IPS DF 19.7 (cell line): ENCODE measurements around the gene RAP1GAP.
"Not testable (repeated sequence)": the region's sequence is repeated elsewhere in the genome, so short reads cannot be mapped to it uniquely, and the experiment has no call there.

Experiments
- DNase-seq: peaks from one replicate; pipeline ENCODE4 v3.0.0-alpha.2; 2013; ENCODE audit warnings: low read depth, low spot score

The RAP1GAP gene

DNA sequence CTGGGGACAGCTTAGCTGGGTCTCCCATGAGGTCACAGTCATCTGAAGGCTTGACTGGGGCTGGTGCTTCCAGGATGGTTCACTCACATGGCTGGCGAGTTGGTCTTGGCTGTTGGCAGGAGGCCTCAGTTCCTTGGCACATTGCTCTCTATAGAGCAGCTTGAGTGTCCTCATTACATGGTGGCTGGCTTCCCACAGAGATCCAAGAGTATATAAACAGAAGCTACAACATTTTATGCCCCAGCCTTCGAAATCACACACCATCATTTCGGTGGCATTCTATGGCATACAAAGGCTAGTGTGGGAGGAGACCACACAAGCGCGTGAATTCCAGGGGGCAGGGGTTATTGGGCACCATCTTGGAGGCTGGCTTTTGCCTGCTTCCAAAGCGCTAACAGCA, 96.9 kb downstream of the RAP1GAP start:
- no peak for DNase-seq

DNA sequence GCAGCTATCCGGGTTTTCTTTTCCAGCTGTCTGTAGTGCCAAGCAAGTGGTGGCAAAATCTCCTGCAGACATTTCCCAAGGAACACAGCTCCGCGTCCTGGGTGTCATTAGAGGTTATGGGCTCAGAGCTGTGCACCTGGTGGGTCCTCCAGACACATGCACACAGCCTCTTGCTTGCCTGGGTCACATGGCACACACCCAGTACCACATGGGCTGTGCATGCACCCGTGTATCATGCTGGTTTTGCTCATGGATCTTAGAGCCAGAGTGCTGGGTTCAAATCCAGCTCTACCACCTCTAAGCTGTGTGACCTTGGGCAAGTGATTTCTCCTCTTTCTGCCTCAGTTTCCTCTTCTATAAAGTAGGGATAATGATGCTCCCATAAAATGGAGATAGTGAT, 98.3 kb downstream of the RAP1GAP start:
- no peak for DNase-seq

DNA sequence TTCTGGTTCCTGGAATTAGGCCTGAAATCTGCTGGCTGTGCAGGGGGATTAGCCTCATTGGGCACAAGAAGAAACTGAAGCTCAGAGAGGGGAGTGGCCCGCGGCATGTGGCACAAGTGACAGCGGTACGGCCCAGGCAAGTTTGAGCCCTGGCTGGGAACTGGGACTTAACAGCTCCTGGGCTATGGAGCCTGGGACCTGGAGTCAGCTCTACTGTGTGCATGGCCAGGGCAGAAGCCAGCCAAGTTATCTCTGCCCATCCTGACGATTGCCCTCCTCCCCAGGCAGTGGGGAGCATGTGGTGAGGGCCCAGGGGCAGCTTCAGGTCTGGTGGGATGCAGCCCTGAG, 98.7 kb downstream of the RAP1GAP start:
- no peak for DNase-seq

DNA sequence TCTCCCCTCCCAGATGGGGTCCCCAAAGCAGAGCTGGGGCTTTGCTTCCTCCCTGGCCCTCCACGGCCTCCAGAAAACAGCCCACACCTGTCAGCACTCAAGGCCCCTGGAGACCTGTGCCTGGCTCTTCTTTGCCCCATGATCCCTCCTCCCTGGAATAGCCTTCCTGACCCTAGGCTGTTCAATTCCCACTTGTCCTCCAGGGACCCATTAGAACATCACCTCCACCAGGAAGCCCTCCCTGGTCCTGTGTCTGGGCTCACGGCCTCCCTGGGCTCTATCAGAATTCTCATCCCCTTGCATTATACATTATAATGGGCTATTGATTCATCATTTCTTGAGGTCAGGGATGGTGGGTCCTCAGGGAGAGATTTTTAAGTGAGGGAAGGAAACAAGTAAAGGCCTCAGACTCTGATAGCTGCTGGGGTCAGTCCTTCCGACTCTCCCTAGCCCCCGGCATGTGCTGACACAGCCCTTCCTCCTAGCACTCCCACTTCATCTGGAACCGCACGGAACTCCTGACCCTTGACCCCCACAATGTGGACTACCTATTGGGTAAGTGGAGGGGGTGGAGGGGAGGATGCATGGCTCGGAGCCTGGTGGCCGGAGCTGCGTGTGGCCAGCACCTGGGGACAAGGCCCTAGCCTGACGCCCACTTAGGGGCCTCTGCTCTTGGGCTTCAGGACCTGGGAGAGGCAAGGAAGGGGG, 99.2 kb downstream of the RAP1GAP start:
- DNase-seq = no peak

DNA sequence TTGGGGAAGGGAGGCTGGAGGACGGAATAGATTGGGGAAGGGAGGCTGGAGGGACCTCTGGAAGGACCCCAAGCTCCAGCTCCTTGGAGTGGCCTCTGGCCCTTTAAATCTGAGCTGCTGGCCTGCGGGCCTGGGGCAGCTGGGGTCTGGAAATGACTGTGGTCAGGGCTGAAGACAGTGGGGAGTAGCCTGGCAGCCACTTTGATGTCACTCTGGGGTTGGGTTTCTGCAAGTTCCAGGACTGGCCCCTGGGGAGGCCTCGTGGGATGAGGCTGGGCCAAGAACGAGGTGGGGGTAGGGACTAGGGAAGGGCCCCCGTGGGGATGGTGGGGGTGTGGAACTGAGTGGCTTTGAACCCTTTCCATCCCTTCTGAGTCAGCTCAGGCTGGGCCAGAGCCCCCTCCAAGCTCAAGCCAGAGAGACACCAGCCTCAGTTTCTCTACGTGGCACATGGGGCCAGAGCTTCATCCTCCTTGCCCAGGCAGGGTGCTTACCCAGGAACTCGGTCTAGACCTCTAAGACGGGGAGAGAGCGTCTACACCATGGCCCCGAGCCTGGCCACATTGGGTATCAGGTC, 100.3 kb downstream of the RAP1GAP start:
- no peak for DNase-seq

DNA sequence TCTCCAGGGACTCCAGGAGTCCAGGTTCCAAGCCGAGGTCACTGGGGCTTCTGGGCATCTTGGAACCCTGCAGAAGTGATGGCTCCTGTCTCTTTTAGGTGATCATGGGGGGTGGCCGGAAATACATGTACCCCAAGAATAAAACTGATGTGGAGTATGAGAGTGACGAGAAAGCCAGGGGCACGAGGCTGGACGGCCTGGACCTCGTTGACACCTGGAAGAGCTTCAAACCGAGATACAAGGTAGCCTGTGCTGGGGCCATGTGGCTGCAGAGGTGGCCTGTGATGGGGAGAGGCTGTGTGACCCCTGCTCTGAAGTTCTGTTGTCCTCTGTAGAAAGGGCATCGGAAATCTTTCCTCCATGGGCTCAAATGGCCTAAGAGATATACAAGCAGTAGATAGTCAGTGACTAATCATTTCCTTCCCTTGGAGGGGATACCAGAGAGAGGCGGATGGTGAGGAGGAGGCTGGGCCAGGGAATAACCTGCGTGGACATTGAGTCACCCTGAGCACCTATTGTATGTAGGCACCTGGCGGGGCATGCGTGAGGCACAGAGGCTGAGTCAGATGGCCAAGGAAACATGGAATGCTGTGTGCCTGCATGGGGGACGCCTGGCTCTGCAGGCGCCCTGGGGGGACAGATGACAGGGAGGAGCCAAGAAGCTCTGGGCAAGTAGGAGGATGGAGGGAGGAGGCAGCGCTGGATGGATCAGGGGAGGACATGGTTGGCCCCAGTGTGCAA, 101.0 kb downstream of the RAP1GAP start:
- DNase-seq = no peak

DNA sequence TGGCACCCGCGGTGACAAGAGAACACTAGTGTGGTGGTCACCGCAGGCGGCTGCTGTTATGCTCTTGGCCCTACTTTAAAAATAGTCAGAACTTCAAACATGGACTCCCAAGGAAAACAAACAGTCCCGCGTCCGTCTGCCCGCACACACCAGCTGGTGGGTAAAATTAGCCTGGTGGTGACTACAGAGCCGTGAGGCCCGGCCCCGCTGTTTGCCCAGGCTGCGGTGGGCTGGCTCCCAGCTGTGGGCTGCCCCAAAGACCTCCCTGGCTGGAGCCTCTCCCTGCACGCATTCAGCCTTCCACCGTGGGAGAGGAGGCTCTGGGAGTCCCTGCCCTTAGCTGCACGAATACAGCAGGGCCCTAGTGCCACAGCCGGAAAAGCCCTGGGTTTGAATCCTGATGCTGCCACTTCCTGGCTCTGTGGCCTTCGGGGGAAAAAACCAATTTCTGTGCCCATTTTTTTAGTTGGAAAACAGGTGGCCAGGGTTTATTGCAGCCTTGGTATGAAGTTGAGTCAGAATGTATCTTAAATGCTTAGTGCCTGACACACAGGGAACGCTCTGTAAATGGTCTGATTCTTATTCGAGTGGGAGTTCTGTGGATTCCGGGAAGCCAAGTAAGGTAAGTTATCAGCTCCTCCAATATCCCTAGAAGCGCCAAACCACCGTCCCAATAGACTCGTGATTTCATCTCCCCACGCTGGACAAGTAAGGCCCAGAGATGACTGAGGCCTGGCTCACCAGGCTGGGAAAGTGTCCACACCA, 101.7 kb downstream of the RAP1GAP start:
- DNase-seq = no peak

DNA sequence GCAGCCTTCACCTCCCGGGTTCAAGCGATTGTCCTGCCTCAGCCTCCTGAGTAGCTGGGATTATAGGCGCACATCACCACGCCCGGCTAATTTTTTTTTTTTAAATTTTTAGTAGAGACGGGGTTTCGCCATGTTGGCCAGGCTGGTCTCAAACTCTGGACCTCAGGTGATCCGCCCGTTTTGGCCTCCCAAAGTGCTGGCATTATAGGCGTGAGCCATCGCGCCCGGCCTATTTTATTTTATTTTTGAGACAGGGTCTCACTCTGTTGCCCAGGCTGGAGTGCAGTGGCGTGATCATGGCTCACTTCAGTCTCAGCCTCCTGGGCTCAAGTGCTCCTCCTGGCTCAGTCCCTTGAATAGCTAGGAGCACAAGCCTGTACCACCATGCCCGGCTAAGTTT, 102.8 kb downstream of the RAP1GAP start:
- DNase-seq = not testable (repeated sequence)

DNA sequence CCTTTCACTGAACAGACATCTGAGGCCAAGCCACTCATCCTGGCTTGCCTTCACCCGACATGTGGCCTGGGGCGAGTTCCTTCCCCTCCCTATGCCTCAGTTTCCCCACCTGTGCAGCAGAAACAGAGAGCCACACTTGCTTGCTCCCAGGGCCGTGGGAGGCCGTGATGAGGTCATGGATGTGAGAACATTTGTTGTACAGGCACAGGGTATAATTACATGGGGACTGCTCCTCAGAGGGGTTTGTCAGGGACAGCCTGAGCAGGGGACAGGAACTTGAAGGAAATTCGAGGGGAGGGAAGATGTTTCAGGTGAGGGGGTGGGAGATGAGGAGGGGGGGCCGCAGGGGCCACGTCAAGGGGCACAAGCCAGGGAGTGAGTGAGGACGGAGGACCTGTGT, 103.9 kb downstream of the RAP1GAP start:
- DNase-seq = no peak

DNA sequence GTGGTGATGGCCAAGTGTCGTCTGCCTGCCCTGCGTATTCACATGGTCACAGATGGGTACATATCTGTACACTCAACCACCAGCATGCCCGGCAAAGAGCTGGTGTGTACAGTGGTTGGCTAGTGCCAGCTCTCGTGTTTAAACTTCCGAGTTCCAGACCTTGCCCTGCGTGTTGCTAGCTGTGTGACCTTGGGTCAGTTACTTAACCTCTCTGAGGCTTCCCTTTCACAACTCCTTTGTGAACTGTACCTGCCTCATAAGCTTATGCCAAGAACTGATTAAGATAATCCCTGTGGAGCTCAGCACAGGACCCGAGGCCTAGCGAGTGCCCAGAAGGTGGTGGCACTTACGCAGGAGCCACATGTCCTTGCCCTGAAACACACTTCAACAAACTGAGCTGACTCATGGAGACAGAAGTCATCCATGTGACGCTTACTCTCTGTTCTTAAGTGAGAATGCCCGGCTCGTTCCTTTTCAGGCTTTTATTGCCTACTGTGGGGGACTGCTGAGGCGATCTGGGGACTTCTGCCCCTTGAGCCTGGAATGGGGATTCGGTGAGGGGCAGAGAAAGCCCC, 104.5 kb downstream of the RAP1GAP start:
- no peak for DNase-seq

DNA sequence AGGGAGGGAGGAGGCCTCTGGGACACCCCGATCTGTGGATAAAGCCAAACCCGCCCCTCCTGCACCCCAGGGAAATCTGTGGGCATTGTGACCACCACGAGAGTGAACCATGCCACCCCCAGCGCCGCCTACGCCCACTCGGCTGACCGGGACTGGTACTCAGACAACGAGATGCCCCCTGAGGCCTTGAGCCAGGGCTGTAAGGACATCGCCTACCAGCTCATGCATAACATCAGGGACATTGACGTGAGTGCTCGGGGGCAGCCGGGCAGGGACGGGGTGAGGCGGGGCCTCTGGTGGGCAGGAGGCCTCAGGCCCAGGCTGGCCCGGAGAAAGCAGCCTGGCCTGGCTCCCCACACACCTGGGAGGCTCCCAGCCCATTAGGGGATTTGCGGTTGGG, 105.2 kb downstream of the RAP1GAP start:
- DNase-seq = no peak

DNA sequence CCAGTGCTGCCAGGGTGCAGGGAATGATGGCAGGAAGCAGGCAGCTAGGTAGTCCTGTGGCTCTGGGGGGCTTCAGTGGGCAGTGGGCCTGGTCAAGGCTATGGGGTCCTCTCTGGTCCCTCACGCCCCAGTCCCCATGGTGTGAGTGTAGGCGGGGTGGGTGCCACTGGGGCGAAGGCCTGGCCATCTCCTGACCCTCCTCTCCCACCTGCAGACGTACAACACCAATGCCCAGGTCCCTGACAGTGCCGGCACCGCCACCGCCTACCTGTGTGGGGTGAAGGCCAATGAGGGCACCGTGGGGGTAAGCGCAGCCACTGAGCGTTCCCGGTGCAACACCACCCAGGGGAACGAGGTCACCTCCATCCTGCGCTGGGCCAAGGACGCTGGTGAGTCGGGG, 106.3 kb downstream of the RAP1GAP start:
- DNase-seq = no peak

DNA sequence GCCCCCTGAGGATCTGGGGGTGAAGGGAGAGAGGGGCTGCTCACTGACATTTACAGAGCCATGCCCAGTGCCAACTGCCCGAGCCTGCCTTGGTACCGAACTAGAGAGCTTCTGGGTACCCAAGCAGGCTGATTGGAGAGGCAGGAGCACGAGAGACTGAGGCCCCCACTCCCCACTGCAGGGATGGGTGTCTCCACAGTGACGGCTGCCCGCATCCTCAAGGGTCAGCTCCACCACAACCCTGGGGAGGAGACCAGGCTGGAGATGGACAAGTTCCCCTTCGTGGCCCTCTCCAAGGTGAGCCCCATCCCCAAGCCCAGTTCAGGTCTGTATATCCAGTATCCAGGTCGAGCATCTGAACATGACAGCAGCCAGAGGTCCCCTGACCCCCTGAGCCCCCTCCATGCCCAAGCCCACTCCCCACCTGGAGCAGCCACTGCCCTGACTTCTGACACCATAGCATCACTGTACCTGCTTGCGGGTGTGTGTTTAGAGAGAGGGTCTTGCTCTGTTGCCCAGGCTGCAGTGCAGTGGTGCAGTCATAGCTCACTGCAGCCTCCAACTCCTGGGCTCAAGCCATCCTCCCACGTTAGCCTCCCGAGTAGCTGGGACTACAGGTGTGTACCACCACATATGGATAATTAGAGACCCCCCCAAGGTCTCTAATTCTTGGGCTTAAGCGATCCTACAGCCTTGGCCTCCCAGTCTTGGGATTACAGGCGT, 108.1 kb downstream of the RAP1GAP start:
- no peak for DNase-seq

DNA sequence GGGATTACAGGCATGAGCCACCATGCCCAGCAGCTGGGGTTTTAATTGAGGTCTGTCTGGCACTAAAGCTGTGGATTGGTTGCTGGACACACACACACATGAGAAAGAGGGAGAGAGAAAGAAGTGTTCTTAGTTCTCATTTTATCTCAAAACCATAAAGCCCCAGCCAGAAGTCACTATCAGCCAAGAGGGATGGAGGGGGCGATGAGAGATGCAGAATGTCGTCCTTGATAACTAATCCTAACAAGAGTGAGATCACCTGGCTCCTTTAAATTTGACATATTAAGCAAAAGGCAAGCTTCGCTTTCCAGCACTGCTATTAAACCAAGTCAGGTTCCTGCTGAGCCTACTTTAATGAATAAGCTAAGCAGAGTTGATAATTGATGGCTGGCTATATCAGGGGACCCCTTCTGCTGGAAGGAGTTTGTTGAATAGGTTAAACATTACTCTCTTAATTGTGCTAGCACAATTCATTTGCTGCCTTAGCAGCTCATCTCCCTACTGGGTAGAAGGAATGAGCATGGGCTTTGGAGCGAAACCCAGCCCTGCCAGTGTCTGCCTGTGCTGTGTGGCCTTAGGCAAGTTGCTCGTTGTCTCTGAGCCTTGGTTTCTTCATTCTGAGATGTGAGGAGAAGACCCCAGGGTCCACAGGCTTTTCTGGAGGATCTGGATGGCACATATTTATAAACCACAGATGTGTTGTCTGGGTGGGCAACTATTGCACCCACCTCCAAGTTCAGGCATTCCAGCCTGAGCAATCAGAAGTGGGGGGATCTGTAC, 109.2 kb downstream of the RAP1GAP start:
- DNase-seq = no peak

DNA sequence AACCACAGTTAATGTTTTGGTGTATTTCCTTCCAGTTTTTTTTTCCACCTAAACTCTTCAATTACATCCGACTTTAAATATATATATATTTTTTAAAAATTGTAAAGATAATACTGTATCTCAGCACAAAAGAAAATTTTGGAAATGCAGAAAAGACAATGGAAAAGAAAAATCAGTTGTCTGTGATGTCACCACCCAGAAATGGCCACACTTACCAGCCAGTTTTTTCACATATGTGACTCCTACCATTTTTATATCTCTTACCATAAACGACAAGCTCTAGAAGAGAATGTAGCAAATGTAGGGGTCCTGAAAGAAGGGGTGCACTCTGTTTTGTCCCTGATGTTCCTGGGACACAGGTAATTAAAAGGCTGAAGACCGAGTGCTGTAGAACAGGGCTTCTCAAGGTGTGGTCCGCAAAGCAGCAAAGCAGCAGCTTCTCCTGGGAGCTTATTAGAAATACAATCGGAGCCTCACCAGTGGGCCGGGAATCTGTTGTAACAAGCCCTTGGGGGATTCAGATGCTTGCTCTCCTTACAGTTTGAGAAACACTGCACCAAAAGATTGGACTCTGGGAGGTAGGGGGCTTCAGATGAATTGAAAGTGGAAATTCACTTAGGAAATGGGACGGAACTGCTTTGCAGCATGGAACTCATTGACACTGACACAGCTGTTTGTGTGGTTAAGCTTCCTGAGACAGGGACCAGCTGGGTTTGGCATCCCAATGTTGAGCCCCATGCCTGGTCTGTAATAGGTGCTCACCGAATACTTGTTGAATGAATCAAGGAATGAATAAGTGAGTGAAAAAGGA, 115.8 kb downstream of the RAP1GAP start:
- DNase-seq = no peak

DNA sequence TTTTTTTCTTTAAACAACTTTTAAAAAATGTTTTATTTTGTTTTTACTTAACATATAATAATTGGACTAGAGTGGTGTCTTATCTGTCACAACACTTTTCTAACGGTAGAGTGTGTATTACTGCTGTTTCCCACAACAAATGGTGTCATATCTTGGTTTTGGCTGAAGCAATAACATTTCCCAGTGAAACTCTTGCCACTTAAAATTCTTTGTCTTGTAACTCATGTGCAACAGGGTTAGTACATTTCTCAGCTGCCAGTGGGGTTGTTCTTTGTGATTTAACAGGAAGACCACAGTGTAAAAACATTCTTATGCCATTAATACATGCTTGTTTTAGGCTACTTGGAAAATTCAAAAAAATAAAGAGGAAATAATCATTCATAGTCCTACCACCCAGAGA, 116.4 kb downstream of the RAP1GAP start:
- DNase-seq = no peak

DNA sequence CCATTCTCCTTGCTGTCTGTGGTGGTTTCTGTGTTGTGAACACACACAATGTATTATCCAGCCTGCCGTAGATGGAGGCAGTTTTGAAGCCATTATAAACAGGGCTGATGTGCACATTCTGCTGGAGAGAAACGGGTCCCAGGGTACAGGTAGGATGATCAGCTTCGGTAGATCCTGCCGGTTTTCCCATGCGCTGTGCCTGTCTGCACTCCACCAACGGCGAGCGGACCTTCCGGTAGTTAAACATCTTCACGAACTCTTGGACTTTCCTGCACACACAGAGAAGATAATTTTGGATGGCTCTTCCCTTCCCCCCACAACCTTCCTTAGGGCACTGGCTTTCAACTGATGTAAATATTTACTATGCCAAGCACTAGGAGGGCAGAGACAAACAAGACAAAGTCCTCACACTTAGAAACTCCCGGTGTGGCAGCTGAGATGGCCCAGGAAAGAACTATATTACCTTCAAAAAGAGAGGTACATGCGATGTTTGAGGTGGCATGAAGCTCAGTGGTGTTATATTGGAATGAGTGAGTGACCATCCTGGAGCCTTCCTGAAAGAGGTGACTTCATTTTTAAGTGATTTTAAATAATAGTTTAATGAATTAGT, 118.2 kb downstream of the RAP1GAP start:
- no peak for DNase-seq

DNA sequence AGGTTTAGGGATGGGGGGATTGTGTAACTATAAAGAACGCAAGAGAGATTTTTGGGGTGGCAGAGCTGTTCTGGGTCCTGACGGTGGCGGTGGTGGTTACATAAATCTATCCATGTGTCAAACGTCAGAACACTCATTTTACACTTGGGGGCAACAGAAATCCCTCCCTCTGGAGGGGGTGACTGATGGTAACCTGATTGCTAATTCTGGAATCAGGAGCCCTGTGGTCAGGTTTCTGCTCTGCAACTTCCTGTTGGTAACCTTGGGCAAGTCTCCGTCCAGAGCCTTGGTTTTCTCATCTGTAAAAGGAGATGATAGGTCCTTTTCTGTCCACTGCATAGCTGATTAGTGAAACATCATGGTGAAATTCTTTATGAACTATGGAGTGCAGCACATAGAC, 119.1 kb downstream of the RAP1GAP start:
- no peak for DNase-seq

DNA sequence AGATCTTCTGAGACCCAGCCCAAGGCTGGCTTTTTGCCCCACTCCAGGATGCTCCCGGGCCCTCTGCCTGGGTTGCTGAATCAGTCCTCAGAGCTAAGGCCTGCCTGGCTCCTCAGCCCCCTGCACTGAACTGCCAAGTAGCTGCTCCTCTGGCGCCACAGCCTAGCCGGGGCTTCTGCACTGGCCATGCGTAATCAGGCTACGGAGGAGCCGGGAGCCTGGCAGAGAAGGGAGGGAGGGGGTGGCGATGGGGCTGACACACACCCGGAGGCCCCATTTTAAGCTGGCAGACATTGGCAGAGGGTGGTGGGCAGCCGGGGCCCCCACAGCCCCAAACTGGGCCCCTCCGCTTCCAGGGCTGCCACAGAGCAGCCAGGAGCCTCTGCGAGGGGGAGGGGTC, 121.3 kb downstream of the RAP1GAP start:
- DNase-seq = no peak
